Skeletal muscle satellite cell (primary cell): Measurements from ENCODE around the gene TBX3.

Experiments
- H3K27me3 ChIP-seq: 2 replicates; pipeline ENCODE4 v1.7.0; 2013; ENCODE audit warnings: low read length; ENCODE audit not compliant: control insufficient read depth, insufficient read depth
- H3K36me3 ChIP-seq: 2 replicates; pipeline ENCODE4 v1.7.0; 2013; ENCODE audit warnings: mild to moderate bottlenecking, control low read depth, low read length; ENCODE audit not compliant: insufficient read depth
- H3K4me1 ChIP-seq: 2 replicates; pipeline ENCODE4 v1.7.0; 2013; ENCODE audit warnings: low read length; ENCODE audit not compliant: control insufficient read depth, insufficient read depth
- H3K4me2 ChIP-seq: 2 replicates; pipeline ENCODE4 v1.7.0; 2013; ENCODE audit warnings: mild to moderate bottlenecking, low read length
- H3K4me3 ChIP-seq: 2 replicates; pipeline ENCODE4 v1.7.0; 2013; ENCODE audit warnings: low read length
- H3K9ac ChIP-seq: 2 replicates; pipeline ENCODE4 v1.7.0; 2013; ENCODE audit warnings: mild to moderate bottlenecking, low read depth, low read length, moderate library complexity
- H3K9me3 ChIP-seq: replicated peaks from 2 replicates; pipeline ENCODE4 v1.7.0; 2013; ENCODE audit warnings: mild to moderate bottlenecking, control low read depth, low read length

TBX3 gene

GRCh38 chr12:114694436-114695304, 10.7 kb upstream of the TBX3 start:
- Histone ChIP-seq H3K9me3 (no peaks in the 10 kb centered on the region), H3K9ac (no peak overlapping the region), H3K27me3 (peaks cover 98% of the 10 kb centered on the region), H3K4me2 (no peak overlapping the region), H3K4me3 (no peak overlapping the region), H3K4me1 (peaks cover 23% of the 10 kb centered on the region), H3K36me3 (no peaks in the 10 kb centered on the region)

GRCh38 chr12:114693532-114693931, 9.6 kb upstream of the TBX3 start:
- H3K9ac ChIP-seq, result no peak overlapping the region
- H3K27me3 ChIP-seq, result peaks cover 97% of the 10 kb centered on the region
- H3K36me3 ChIP-seq, result no peaks in the 10 kb centered on the region
- H3K9me3 ChIP-seq, result no peaks in the 10 kb centered on the region
- no peak overlapping the region for H3K4me3 ChIP-seq
- H3K4me1 ChIP-seq, result peaks cover 19% of the 10 kb centered on the region
- H3K4me2 ChIP-seq, result peak overlapping the region; percentile 99

- H3K27me3 ChIP-seq, result peaks cover 97% of the 10 kb centered on the region
- peaks cover 16% of the 10 kb centered on the region for H3K4me1 ChIP-seq
- H3K36me3 ChIP-seq, result no peaks in the 10 kb centered on the region
- no peaks in the 10 kb centered on the region for H3K9me3 ChIP-seq
- peak overlapping the region; percentile 75 for H3K4me3 ChIP-seq
- H3K4me2 ChIP-seq, result peak overlapping the region; percentile 99
- H3K9ac ChIP-seq, result peak overlapping the region; percentile 64
Observed at GRCh38 chr12:114693059-114693531, 9.1 kb upstream of the TBX3 start.

GRCh38 chr12:114692186-114693058, 8.4 kb upstream of the TBX3 start:
- H3K27me3 ChIP-seq, result peaks cover 96% of the 10 kb centered on the region
- H3K4me1 ChIP-seq, result peaks cover 9% of the 10 kb centered on the region
- peak overlapping the region; percentile 99 for H3K4me2 ChIP-seq
- no peaks in the 10 kb centered on the region for H3K36me3 ChIP-seq
- H3K9ac ChIP-seq, result peak overlapping the region; percentile 64
- peak overlapping the region; percentile 75 for H3K4me3 ChIP-seq
- no peaks in the 10 kb centered on the region for H3K9me3 ChIP-seq

DNA sequence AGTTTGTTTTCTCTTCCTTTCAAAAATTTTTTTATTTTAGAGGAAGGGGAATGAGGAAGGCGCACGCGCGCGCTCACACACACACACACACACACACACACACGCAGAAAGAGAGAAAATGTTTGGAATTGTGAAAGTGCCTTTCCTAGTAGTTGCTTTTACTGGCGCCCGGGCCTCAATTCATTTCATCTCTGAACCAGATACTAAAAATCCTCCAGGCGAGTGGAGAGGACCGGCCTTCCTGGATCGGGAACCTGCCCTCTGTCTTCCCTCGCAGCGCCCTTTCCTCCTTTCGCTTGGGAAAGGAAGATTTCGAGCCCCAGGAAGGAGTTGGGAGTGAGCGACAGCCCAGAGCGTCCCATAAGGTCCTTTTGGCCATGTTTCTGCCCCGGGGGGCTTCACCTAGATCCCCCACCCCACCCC, 7.8 kb upstream of the TBX3 start:
- peak overlapping the region; percentile 99 for H3K4me2 ChIP-seq
- H3K27me3 ChIP-seq, result peaks cover 95% of the 10 kb centered on the region
- H3K4me1 ChIP-seq, result peaks cover 8% of the 10 kb centered on the region
- no peak overlapping the region for H3K9ac ChIP-seq
- H3K4me3 ChIP-seq, result peak overlapping the region; percentile 75
- H3K9me3 ChIP-seq, result no peaks in the 10 kb centered on the region
- no peaks in the 10 kb centered on the region for H3K36me3 ChIP-seq

- H3K4me2 ChIP-seq, result no peak overlapping the region
- no peak overlapping the region for H3K4me3 ChIP-seq
- H3K36me3 ChIP-seq, result no peaks in the 10 kb centered on the region
- no peaks in the 10 kb centered on the region for H3K9me3 ChIP-seq
- no peak overlapping the region for H3K9ac ChIP-seq
- peaks cover 92% of the 10 kb centered on the region for H3K27me3 ChIP-seq
- peaks cover 8% of the 10 kb centered on the region for H3K4me1 ChIP-seq
Observed at GRCh38 chr12:114691196-114691595, 7.2 kb upstream of the TBX3 start.

- peaks cover 85% of the 10 kb centered on the region for H3K27me3 ChIP-seq
- no peak overlapping the region for H3K4me3 ChIP-seq
- H3K36me3 ChIP-seq, result no peaks in the 10 kb centered on the region
- no peak overlapping the region for H3K4me2 ChIP-seq
- peaks cover 10% of the 10 kb centered on the region for H3K4me1 ChIP-seq
- no peaks in the 10 kb centered on the region for H3K9me3 ChIP-seq
- no peak overlapping the region for H3K9ac ChIP-seq
Observed at GRCh38 chr12:114690267-114691135, 6.5 kb upstream of the TBX3 start.

DNA sequence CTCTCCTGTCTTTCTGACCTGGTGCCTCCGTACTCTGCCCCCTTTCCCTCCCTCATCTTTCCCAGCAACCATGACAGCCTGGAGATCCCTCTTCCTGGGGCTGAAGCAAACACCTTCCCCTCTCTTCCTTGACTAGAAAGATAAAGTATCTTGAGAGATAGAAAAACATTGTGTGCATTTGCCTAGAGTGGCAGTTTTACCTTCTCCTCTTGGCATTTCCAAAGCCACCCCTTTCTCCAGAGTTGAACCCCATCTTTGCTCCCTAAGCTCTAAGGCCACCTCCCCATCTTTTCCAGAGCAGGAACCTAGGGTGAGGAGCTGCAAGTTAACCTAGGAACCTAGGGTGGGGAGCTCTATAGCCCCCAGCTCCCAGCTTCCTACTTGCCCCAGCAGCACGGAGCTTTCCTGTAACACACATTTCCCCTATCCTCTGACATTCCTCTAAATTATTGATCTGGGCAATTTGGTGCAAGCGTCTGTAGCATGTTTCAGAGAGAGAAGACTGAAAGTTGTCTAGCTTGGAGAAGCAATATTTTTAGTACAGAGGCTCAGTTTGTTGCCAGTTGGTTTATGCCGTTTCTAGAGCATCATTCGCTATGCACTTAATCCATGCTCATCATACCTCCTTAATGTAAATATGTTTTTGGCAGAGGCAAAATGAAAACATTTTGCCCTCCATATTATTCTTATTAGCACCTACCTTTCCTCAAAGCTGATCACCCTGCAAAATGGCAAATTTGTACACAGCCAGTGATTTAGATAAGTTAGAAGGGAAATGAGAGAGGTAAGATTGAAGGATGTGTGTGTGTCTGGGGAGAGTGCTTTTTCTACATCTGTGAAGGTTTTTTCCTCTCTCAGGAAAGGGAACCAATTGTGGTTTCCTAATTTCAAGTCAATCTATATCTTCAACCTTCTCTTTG, 5.4 kb upstream of the TBX3 start:
- no peaks in the 10 kb centered on the region for H3K9me3 ChIP-seq
- H3K4me1 ChIP-seq, result peaks cover 18% of the 10 kb centered on the region
- no peak overlapping the region for H3K4me3 ChIP-seq
- no peak overlapping the region for H3K9ac ChIP-seq
- H3K4me2 ChIP-seq, result no peak overlapping the region
- no peaks in the 10 kb centered on the region for H3K36me3 ChIP-seq
- H3K27me3 ChIP-seq, result peaks cover 74% of the 10 kb centered on the region

DNA sequence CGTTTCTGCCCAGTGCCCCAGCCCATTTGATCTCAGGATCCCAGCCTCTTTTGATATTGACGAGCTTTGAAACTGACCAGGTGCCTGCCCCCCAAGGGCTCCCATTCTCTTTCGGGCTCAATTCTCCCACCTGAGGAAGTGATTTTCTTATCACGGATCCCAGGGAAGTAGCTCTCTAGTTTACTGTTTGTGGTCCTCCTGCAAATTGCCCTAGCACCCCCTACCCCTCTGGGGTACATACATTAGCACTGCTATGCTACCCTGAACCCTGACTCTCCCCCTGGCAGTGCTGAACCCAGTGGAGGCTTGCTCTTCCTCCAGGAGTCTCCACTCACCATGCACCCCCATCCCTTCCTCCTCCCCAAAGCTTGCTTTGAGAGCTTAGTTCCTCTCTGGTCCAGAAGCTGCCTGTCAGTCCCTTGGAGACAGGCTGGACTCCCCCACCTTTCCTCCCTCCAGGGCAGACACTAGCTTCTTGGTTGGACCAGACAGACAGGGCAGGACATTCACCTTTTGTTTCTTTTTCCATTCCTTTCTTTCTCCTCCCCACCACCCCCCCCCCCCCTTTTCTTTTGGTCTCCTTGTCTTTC, 4.4 kb upstream of the TBX3 start:
- Histone ChIP-seq H3K9me3 (no peaks in the 10 kb centered on the region), H3K4me2 (no peak overlapping the region), H3K4me3 (no peak overlapping the region), H3K9ac (no peak overlapping the region), H3K27me3 (peaks cover 64% of the 10 kb centered on the region), H3K36me3 (no peaks in the 10 kb centered on the region), H3K4me1 (peaks cover 18% of the 10 kb centered on the region)

- H3K9ac ChIP-seq, result no peak overlapping the region
- H3K36me3 ChIP-seq, result peaks cover under 1% of the 10 kb centered on the region
- peaks cover 58% of the 10 kb centered on the region for H3K27me3 ChIP-seq
- peaks cover 13% of the 10 kb centered on the region for H3K4me1 ChIP-seq
- no peak overlapping the region for H3K4me2 ChIP-seq
- H3K9me3 ChIP-seq, result no peaks in the 10 kb centered on the region
- H3K4me3 ChIP-seq, result no peak overlapping the region
Observed at GRCh38 chr12:114687802-114688201, 3.8 kb upstream of the TBX3 start.
